ENCODE results near the gene FXN.
A peak's percentile ranks its signal among the peaks of the same experiment; 100 is the strongest.

- TF ChIP-seq CTCF (IDR thresholded peaks at IDR 0.05; ENCODE audit: low read depth, low read length, missing input control) (peak; percentile 98), HNF4A (conservative IDR thresholded peaks at IDR 0.05) (peak in 1 of 2 donors; percentile 14), EGR1 (IDR thresholded peaks at IDR 0.05; ENCODE audit: low read depth in 2 of 2) (no peak), ATF3 (IDR thresholded peaks at IDR 0.05) (no peak), MAX (IDR thresholded peaks at IDR 0.05) (peak; percentile 39), REST (IDR thresholded peaks at IDR 0.05) (peak; percentile 26), GABPA (IDR thresholded peaks at IDR 0.05 in 1 of 2, conservative IDR thresholded peaks at IDR 0.05 in 1 of 2) (no peak)
Observed at GRCh38 chr9:69035438-69036308, at the start of gene FXN.
